HL-60 (cell line): Measurements from ENCODE around the gene FAM180B.

ENCODE experiments used
- GABPA ChIP-seq: IDR thresholded peaks from 2 replicates; pipeline ENCODE4 v1.6.1; 2012; ENCODE audit warnings: low read depth
- TF ChIP-seq, protein P1 (sequence below): IDR thresholded peaks from one replicate; pipeline ENCODE4 v1.5.1; 2011; ENCODE audit warnings: low read length, control low read depth, inconsistent platforms; ENCODE audit not compliant: insufficient read depth

DNA sequence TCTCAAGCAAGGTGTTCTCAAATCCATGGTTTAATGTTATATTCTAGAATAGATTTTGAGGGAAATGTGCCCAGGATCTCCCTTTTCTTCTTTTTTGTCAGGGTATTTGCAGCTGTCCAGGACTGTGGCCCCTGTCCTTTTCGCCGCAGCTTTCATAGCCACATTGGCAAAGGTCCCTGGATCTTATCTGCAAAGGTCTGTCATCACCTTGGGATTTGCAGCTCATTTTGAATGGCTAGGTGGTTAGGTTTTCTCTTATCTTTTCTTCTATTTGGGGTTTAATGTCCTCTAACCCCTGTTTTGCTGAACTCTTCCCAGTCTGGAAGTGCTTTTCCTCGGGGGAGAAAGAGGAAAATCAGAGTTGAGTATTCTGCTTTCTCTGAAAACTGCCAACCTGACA lies 19.4 kb downstream of the FAM180B start:
- TF ChIP-seq, protein P1, sequence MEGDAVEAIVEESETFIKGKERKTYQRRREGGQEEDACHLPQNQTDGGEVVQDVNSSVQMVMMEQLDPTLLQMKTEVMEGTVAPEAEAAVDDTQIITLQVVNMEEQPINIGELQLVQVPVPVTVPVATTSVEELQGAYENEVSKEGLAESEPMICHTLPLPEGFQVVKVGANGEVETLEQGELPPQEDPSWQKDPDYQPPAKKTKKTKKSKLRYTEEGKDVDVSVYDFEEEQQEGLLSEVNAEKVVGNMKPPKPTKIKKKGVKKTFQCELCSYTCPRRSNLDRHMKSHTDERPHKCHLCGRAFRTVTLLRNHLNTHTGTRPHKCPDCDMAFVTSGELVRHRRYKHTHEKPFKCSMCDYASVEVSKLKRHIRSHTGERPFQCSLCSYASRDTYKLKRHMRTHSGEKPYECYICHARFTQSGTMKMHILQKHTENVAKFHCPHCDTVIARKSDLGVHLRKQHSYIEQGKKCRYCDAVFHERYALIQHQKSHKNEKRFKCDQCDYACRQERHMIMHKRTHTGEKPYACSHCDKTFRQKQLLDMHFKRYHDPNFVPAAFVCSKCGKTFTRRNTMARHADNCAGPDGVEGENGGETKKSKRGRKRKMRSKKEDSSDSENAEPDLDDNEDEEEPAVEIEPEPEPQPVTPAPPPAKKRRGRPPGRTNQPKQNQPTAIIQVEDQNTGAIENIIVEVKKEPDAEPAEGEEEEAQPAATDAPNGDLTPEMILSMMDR, result no peak
- no peak for TF ChIP-seq GABPA
